Endothelial cell (in vitro differentiated cells): Measurements from ENCODE around the gene PKIB. TPM values are rescaled to one million over a fixed set of nuclear protein-coding genes. Genes with fewer than 3 reads are reported as not detected.

Source experiments
- DNase-seq: peaks from one replicate; pipeline ENCODE4 v3.0.0; 2021; ENCODE audit warnings: low spot score
- H3K27ac Mint-ChIP-seq: one replicate; pipeline ENCODE4 v1.8.0; 2021; ENCODE audit warnings: mixed read lengths, inconsistent platforms; ENCODE audit not compliant: unreplicated experiment
- H3K27me3 Mint-ChIP-seq: one replicate; pipeline ENCODE4 v1.8.0; 2021; ENCODE audit warnings: mild to moderate bottlenecking, moderate library complexity, mixed read lengths, inconsistent platforms; ENCODE audit not compliant: unreplicated experiment
- H3K36me3 Mint-ChIP-seq: one replicate; pipeline ENCODE4 v1.8.0; 2021; ENCODE audit warnings: mild to moderate bottlenecking, low read depth, mixed read lengths, inconsistent platforms; ENCODE audit not compliant: unreplicated experiment
- H3K4me1 Mint-ChIP-seq: one replicate; pipeline ENCODE4 v1.8.0; 2021; ENCODE audit warnings: mild to moderate bottlenecking, mixed read lengths, inconsistent platforms; ENCODE audit not compliant: unreplicated experiment
- H3K4me3 Mint-ChIP-seq: one replicate; pipeline ENCODE4 v1.8.0; 2021; ENCODE audit warnings: mild to moderate bottlenecking, mixed read lengths, inconsistent platforms; ENCODE audit not compliant: unreplicated experiment
- H3K9me3 Mint-ChIP-seq: one replicate; pipeline ENCODE4 v1.8.0; 2021; ENCODE audit warnings: mixed read lengths, inconsistent platforms; ENCODE audit not compliant: unreplicated experiment
- CTCF ChIP-seq: fragments of 200-600 bp; sonication (generic); IDR thresholded peaks from one replicate; pipeline ENCODE4 v1.5.0; 2021; ENCODE audit warnings: antibody characterized with exemption; ENCODE audit not compliant: unreplicated experiment
- total RNA-seq: library from RNA; stranded (reverse); fragmentation: NEBNext Ultra II Directional; extraction: Animal tissue kit (Norgen Biotek cat#: 25700); gene quantifications from one replicate; pipeline ENCODE4 v1.2.1, GENCODE V29; 2021; ENCODE audit not compliant: unreplicated experiment

Gene PKIB
- total RNA-seq, 1 donor from 2014 or later = 38.5 TPM

- Mint-ChIP-seq H3K36me3 (peaks cover 2% of the 10 kb centered on the region), H3K4me3 (no peak overlapping the region), H3K9me3 (no peaks in the 10 kb centered on the region), H3K4me1 (no peaks in the 10 kb centered on the region), H3K27me3 (no peaks in the 10 kb centered on the region), H3K27ac (no peak overlapping the region)
- DNase-seq = no peak
- TF ChIP-seq CTCF = no peak
Measured at GRCh38 chr6:122702841-122703240, 92.6 kb downstream of the PKIB start.

- Mint-ChIP-seq H3K27ac (no peak overlapping the region), H3K9me3 (no peaks in the 10 kb centered on the region), H3K27me3 (no peaks in the 10 kb centered on the region), H3K36me3 (peaks cover 2% of the 10 kb centered on the region), H3K4me3 (no peak overlapping the region), H3K4me1 (no peaks in the 10 kb centered on the region)
- DNase-seq = no peak
- TF ChIP-seq CTCF = no peak
Measured at GRCh38 chr6:122704066-122704465, 93.9 kb downstream of the PKIB start.

- H3K27me3 Mint-ChIP-seq = no peaks in the 10 kb centered on the region
- no peaks in the 10 kb centered on the region for H3K9me3 Mint-ChIP-seq
- H3K27ac Mint-ChIP-seq = no peak overlapping the region
- H3K4me3 Mint-ChIP-seq = no peak overlapping the region
- peaks cover 6% of the 10 kb centered on the region for H3K4me1 Mint-ChIP-seq
- no peaks in the 10 kb centered on the region for H3K36me3 Mint-ChIP-seq
- no peak for DNase-seq
- TF ChIP-seq CTCF = no peak
Measured at GRCh38 chr6:122709922-122710512, 99.8 kb downstream of the PKIB start.

- TF ChIP-seq CTCF = no peak
- Mint-ChIP-seq H3K4me3 (no peak overlapping the region), H3K36me3 (no peaks in the 10 kb centered on the region), H3K27ac (no peak overlapping the region), H3K4me1 (peaks cover 6% of the 10 kb centered on the region), H3K27me3 (peaks cover 1% of the 10 kb centered on the region), H3K9me3 (no peaks in the 10 kb centered on the region)
- no peak for DNase-seq
Measured at GRCh38 chr6:122710908-122711635, 100.9 kb downstream of the PKIB start.

GRCh38 chr6:122712093-122712447, 101.9 kb downstream of the PKIB start:
- H3K4me3 Mint-ChIP-seq = no peak overlapping the region
- H3K27ac Mint-ChIP-seq = no peak overlapping the region
- H3K9me3 Mint-ChIP-seq = no peaks in the 10 kb centered on the region
- no peak for DNase-seq
- peaks cover 1% of the 10 kb centered on the region for H3K27me3 Mint-ChIP-seq
- no peaks in the 10 kb centered on the region for H3K36me3 Mint-ChIP-seq
- TF ChIP-seq CTCF = no peak
- H3K4me1 Mint-ChIP-seq = peaks cover 6% of the 10 kb centered on the region
